CD14-positive monocyte (primary cell): ENCODE results near the gene RFPL1. TPM values are rescaled to one million over a fixed set of nuclear protein-coding genes. Genes with fewer than 3 reads are reported as not detected.

Experiments
- DNase-seq, 3 donors: peaks; one replicate each; pipeline ENCODE4 v3.0.0-alpha.2; 2011 to 2022
- H2AFZ ChIP-seq: 2 replicates; pipeline ENCODE4 v1.6.0; 2012; ENCODE audit warnings: mild to moderate bottlenecking, low read depth, low read length, inconsistent platforms; ENCODE audit not compliant: insufficient read depth, poor library complexity, severe bottlenecking
- H3K27ac ChIP-seq, 2 donors: 1 replicate in 1 of 2; 2 replicates in 1 of 2; pipeline ENCODE4 v1.5.1; 2012 to 2013; ENCODE audit warnings: low read length in 2 of 2, control low read depth in 1 of 2, inconsistent platforms in 1 of 2, low read depth in 1 of 2, mild to moderate bottlenecking in 1 of 2
- H3K27me3 ChIP-seq, 2 donors: one replicate each; pipeline versions ENCODE4 v1.6.0 to v1.6.1; 2011 to 2013; ENCODE audit warnings: low read length in 2 of 2; ENCODE audit not compliant: control insufficient read depth in 2 of 2, insufficient read depth in 2 of 2
- H3K36me3 ChIP-seq, 2 donors: replicated peaks in 1 of 2; 1 replicate in 1 of 2; 2 replicates in 1 of 2; pipeline versions ENCODE4 v1.5.1 to v1.6.1; 2012 to 2013; ENCODE audit warnings: low read length in 2 of 2, control low read depth in 1 of 2, inconsistent platforms in 1 of 2, mild to moderate bottlenecking in 1 of 2; ENCODE audit not compliant: insufficient read depth in 2 of 2, control insufficient read depth in 1 of 2
- H3K4me1 ChIP-seq, 2 donors: 1 replicate in 1 of 2; 2 replicates in 1 of 2; pipeline versions ENCODE4 v1.5.1 to v1.6.1; 2012 to 2013; ENCODE audit warnings: low read length in 2 of 2, control low read depth in 1 of 2, inconsistent platforms in 1 of 2, mild to moderate bottlenecking in 1 of 2, moderate library complexity in 1 of 2; ENCODE audit not compliant: insufficient read depth in 2 of 2, control insufficient read depth in 1 of 2
- H3K4me2 ChIP-seq: replicated peaks from 2 replicates; pipeline ENCODE3; 2012; ENCODE audit warnings: low read length, moderate library complexity, mild to moderate bottlenecking; ENCODE audit not compliant: poor library complexity, severe bottlenecking; ENCODE audit errors: extremely low read depth
- H3K4me3 ChIP-seq, 3 experiments: fragments of 200-600 bp in 1 of 3; sonication (generic) in 1 of 3; replicated peaks in 1 of 3; 1 replicate in 2 of 3; 2 replicates in 1 of 3; pipeline ENCODE4 v1.5.1; 2011 to 2013; ENCODE audit warnings: low read length in 3 of 3, mild to moderate bottlenecking in 3 of 3, control low read depth in 2 of 3, low read depth in 2 of 3, inconsistent platforms in 1 of 3, moderate library complexity in 1 of 3
- H3K79me2 ChIP-seq: 2 replicates; pipeline ENCODE4 v1.6.0; 2012; ENCODE audit warnings: mild to moderate bottlenecking, control low read depth, inconsistent platforms, low read length, moderate library complexity; ENCODE audit not compliant: insufficient read depth
- H3K9ac ChIP-seq: 2 replicates; pipeline ENCODE4 v1.6.0; 2017; ENCODE audit warnings: low read length, mild to moderate bottlenecking; ENCODE audit not compliant: insufficient read depth, poor library complexity, severe bottlenecking
- H3K9me3 ChIP-seq, 2 donors: replicated peaks in 1 of 2; 1 replicate in 1 of 2; 2 replicates in 1 of 2; pipeline versions ENCODE4 v1.5.1 to v1.6.1; 2012 to 2013; ENCODE audit warnings: low read length in 2 of 2, control low read depth in 1 of 2; ENCODE audit not compliant: control insufficient read depth in 1 of 2, insufficient read depth in 1 of 2
- H4K20me1 ChIP-seq: 2 replicates; pipeline ENCODE4 v1.6.0; 2012; ENCODE audit warnings: mild to moderate bottlenecking, low read length, control low read depth, moderate library complexity; ENCODE audit not compliant: insufficient read depth
- H3K27ac Mint-ChIP-seq, 7 donors: one replicate each; pipeline ENCODE4 v1.8.0; 2020; ENCODE audit warnings: mild to moderate bottlenecking in 7 of 7, mixed read lengths in 7 of 7, moderate library complexity in 6 of 7, inconsistent platforms in 2 of 7
- H3K27me3 Mint-ChIP-seq, 3 donors: one replicate each; pipeline ENCODE4 v1.8.0; 2021 to 2022; ENCODE audit warnings: low read depth in 3 of 3, mild to moderate bottlenecking in 3 of 3, mixed read lengths in 3 of 3, moderate library complexity in 3 of 3, inconsistent platforms in 1 of 3
- H3K36me3 Mint-ChIP-seq, 2 donors: one replicate each; pipeline ENCODE4 v1.8.0; 2020; ENCODE audit warnings: mixed read lengths in 2 of 2, inconsistent platforms in 1 of 2, mild to moderate bottlenecking in 1 of 2
- H3K4me1 Mint-ChIP-seq: one replicate; pipeline ENCODE4 v1.8.0; 2020; ENCODE audit warnings: mild to moderate bottlenecking, mixed read lengths
- H3K4me3 Mint-ChIP-seq, 2 donors: one replicate each; pipeline ENCODE4 v1.8.0; 2020; ENCODE audit warnings: mild to moderate bottlenecking in 2 of 2, mixed read lengths in 2 of 2, moderate library complexity in 1 of 2
- H3K9me3 Mint-ChIP-seq, 7 donors: one replicate each; pipeline ENCODE4 v1.8.0; 2020 to 2022; ENCODE audit warnings: mixed read lengths in 7 of 7, mild to moderate bottlenecking in 6 of 7, moderate library complexity in 6 of 7, inconsistent platforms in 2 of 7
- WGBS: methylation state at CpG from one replicate; pipeline ENCODE4 v1.1.5; 2013; ENCODE audit warnings: missing lambda C conversion rate; ENCODE audit not compliant: insufficient coverage; 5-methylcytosine and 5-hydroxymethylcytosine counted together
- intact Hi-C, 2 donors: fragments of 100-400 bp; cut with micrococcal nuclease; formaldehyde crosslinking; loops; one replicate each; pipeline versions ENCODE4 v1.15.0 to v1.15.1; 2023
- polyA plus RNA-seq, 3 donors: library from polyadenylated mRNA; depleted of rRNA in 1 of 3; unstranded in 2 of 3; stranded (reverse) in 1 of 3; fragments of 300-500 nt in 2 of 3; fragments of >200 nt in 1 of 3; fragmentation: Illumina TruSeq in 2 of 3; gene quantifications; 1 replicate in 2 of 3; 2 replicates in 1 of 3; pipeline ENCODE4 v1.2.3, GENCODE V29; 2012 to 2021
- TF ChIP-seq, protein P1 (sequence below): fragments of 200-600 bp; IDR thresholded peaks from one replicate; pipeline ENCODE4 v1.8.0; 2022; ENCODE audit warnings: antibody characterized with exemption, mild to moderate bottlenecking

The RFPL1 gene
- polyA plus RNA-seq, 3 donors, result 0.20 TPM; not detected in 2

DNA sequence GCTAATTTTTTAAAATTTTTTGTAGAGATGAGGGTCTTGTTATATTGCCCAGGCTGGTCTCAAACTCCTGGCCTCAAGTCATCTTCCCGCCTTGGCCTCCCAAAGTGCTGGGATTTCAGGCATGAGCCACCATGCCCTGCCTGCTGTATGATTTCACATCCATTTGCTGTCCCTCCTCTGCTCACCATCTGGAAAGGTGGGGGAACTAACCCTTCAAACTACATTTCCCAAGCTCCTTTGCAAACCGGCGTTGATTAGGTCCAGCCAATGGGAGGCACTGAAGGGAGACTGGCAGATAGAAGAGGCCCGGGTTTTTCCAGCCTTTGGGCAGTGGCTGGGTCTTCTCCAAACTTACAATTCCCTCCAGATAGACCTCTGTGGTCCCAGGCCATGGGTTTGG, 19.3 kb downstream of the RFPL1 start:
- H3K4me3 ChIP-seq, result no peak overlapping the region
- TF ChIP-seq, protein P1, sequence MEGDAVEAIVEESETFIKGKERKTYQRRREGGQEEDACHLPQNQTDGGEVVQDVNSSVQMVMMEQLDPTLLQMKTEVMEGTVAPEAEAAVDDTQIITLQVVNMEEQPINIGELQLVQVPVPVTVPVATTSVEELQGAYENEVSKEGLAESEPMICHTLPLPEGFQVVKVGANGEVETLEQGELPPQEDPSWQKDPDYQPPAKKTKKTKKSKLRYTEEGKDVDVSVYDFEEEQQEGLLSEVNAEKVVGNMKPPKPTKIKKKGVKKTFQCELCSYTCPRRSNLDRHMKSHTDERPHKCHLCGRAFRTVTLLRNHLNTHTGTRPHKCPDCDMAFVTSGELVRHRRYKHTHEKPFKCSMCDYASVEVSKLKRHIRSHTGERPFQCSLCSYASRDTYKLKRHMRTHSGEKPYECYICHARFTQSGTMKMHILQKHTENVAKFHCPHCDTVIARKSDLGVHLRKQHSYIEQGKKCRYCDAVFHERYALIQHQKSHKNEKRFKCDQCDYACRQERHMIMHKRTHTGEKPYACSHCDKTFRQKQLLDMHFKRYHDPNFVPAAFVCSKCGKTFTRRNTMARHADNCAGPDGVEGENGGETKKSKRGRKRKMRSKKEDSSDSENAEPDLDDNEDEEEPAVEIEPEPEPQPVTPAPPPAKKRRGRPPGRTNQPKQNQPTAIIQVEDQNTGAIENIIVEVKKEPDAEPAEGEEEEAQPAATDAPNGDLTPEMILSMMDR, result no peak
- no peak overlapping the region for H3K4me3 Mint-ChIP-seq
- H3K4me1 ChIP-seq, result no peaks in the 10 kb centered on the region
- 17% methylated on average over 1 of the region's 4 CpGs for WGBS
- DNase-seq, result peak in 2 of 3 donors; percentile 14 to 31
- peaks cover 0 to 3% (median 2%) of the 10 kb centered on the region in 3 donors for H3K27me3 Mint-ChIP-seq
- intact Hi-C loops, result no loop called here
- H2AFZ ChIP-seq, result no peak overlapping the region
- no peak overlapping the region for H3K4me2 ChIP-seq
- H3K27me3 ChIP-seq, result no peaks in the 10 kb centered on the region
- no peak overlapping the region for H3K9ac ChIP-seq
- peaks cover 0 to 2% (median 0%) of the 10 kb centered on the region in 7 donors for H3K9me3 Mint-ChIP-seq
- H3K27ac Mint-ChIP-seq, result peak overlapping the region in 2 of 7 donors; percentile 15 to 40
- no peaks in the 10 kb centered on the region for H3K36me3 ChIP-seq
- no peaks in the 10 kb centered on the region for H3K79me2 ChIP-seq
- no peaks in the 10 kb centered on the region for H3K36me3 Mint-ChIP-seq
- no peaks in the 10 kb centered on the region for H3K9me3 ChIP-seq
- H3K27ac ChIP-seq, result no peak overlapping the region
- no peaks in the 10 kb centered on the region for H4K20me1 ChIP-seq
- peaks cover 2% of the 10 kb centered on the region for H3K4me1 Mint-ChIP-seq

DNA sequence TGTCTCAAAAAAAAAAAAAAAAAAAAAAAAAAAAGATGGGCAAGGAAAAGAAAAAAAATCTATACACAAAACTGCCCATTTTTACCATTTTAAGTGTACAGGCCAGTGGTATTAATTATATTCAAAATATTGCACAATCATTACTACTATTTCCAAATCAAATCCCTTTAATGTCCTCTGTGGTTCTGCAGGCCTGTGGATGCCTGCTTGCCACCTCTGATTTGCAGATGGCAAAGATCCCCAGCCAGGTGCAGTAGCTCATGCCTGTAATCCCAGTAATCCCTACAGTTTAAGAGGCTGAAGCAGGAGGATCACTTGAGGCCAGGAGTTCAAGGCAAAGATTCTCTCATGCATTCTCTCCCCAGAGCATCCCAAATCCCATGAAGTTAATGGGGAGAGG, 20.2 kb downstream of the RFPL1 start:
- no peaks in the 10 kb centered on the region for H4K20me1 ChIP-seq
- H3K79me2 ChIP-seq, result no peaks in the 10 kb centered on the region
- TF ChIP-seq, protein P1, result no peak
- Mint-ChIP-seq H3K27me3 (peaks cover 0 to 4% (median 2%) of the 10 kb centered on the region in 3 donors), H3K4me3 (no peak overlapping the region), H3K4me1 (peaks cover 2% of the 10 kb centered on the region), H3K27ac (no peak overlapping the region), H3K9me3 (peaks cover 0 to 2% (median 0%) of the 10 kb centered on the region in 7 donors), H3K36me3 (no peaks in the 10 kb centered on the region)
- no peak for DNase-seq
- no peak overlapping the region for H3K4me3 ChIP-seq
- no peak overlapping the region for H3K4me2 ChIP-seq
- H3K36me3 ChIP-seq, result no peaks in the 10 kb centered on the region
- no peaks in the 10 kb centered on the region for H3K27me3 ChIP-seq
- H3K9ac ChIP-seq, result no peak overlapping the region
- no peak overlapping the region for H2AFZ ChIP-seq
- H3K4me1 ChIP-seq, result no peaks in the 10 kb centered on the region
- no peak overlapping the region for H3K27ac ChIP-seq
- no peaks in the 10 kb centered on the region for H3K9me3 ChIP-seq
- intact Hi-C loops, result no loop called here
